DMS53 treated with DMSO at 0.1 percent for 48 hours (cell line): ENCODE data around the gene GPS1.
A peak's percentile ranks its signal among the peaks of the same experiment; 100 is the strongest.

Source experiments
- DNase-seq: peaks from one replicate; lab custom pipeline; 2025; ENCODE audit not compliant: unreplicated experiment; lab: John Stamatoyannopoulos, UW

Gene GPS1

GRCh38 chr17:82086941-82087906, 35.5 kb downstream of the GPS1 start:
- DNase-seq: no peak

- no peak for DNase-seq
Observed at GRCh38 chr17:82087961-82088837, 36.5 kb downstream of the GPS1 start.

- DNase-seq: no peak
Observed at GRCh38 chr17:82088838-82089722, 37.4 kb downstream of the GPS1 start.

GRCh38 chr17:82089723-82090548, 38.2 kb downstream of the GPS1 start:
- no peak for DNase-seq

GRCh38 chr17:82090549-82091263, 39.0 kb downstream of the GPS1 start:
- DNase-seq: no peak

GRCh38 chr17:82091264-82092066, 39.8 kb downstream of the GPS1 start:
- no peak for DNase-seq

- DNase-seq: no peak
Observed at GRCh38 chr17:82092094-82092586, 40.4 kb downstream of the GPS1 start.

GRCh38 chr17:82092628-82092994, 40.9 kb downstream of the GPS1 start:
- no peak for DNase-seq

GRCh38 chr17:82092995-82093751, 41.5 kb downstream of the GPS1 start:
- no peak for DNase-seq

- no peak for DNase-seq
Observed at GRCh38 chr17:82094931-82095776, 43.5 kb downstream of the GPS1 start.

- DNase-seq: no peak
Observed at GRCh38 chr17:82095777-82096708, 44.3 kb downstream of the GPS1 start.

- DNase-seq: no peak
Observed at GRCh38 chr17:82096709-82097183, 45.0 kb downstream of the GPS1 start.

- DNase-seq: peak; percentile 38
Observed at GRCh38 chr17:82097184-82097918, 45.7 kb downstream of the GPS1 start.

- no peak for DNase-seq
Observed at GRCh38 chr17:82097919-82098168, 46.1 kb downstream of the GPS1 start.
